ENCODE data around the gene XPOT. TPM values are rescaled to one million over a fixed set of nuclear protein-coding genes. Genes with fewer than 3 reads are reported as not detected.

Gene XPOT
- total RNA-seq, 3 donors from 2014 or later = 41.0 to 71.0 (median 52.7) TPM

GRCh38 chr12:64456119-64456518 is 51.9 kb downstream of the XPOT start:
- H3K4me3 ChIP-seq = no peak overlapping the region
- no peak for DNase-seq (ENCODE audit: low spot score in 2 of 2)
- TF ChIP-seq POLR2A (IDR thresholded peaks at IDR 0.05) (no peak), CTCF (IDR thresholded peaks at IDR 0.05) (no peak), POLR2AphosphoS5 (IDR thresholded peaks at IDR 0.05) (no peak)
- H3K9me3 ChIP-seq = no peaks in the 10 kb centered on the region
- no peaks in the 10 kb centered on the region for H3K27me3 ChIP-seq
- H3K36me3 ChIP-seq = no peaks in the 10 kb centered on the region
- H3K27ac ChIP-seq = no peak overlapping the region
- intact Hi-C loops (cut with DNase I; ENCODE audit: low total_unique reads) = no loop called here
- peaks cover 0 to 15% of the 10 kb centered on the region in 2 donors for H3K4me1 ChIP-seq

DNA sequence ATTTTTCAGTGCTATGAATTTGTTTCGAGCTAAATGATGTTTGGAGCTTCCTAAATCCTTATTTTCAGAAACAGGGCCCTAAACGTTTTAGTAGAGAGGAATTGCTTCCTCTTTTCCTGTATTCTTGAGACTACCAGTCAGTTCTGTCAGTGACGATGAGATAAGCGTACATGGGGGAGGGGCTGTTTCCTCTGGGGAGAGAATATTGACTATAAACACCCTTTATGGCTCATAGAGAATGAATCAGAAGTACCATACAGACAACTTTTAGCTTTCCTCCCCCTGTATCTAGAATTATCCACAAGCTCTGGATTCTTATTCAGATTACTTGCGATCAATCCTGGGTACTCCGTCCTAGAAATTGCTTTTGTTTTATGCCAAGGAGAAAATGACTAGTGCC is 52.8 kb downstream of the XPOT start:
- Histone ChIP-seq H3K4me1 (peaks cover 0 to 15% of the 10 kb centered on the region in 2 donors), H3K36me3 (no peaks in the 10 kb centered on the region), H3K9me3 (no peaks in the 10 kb centered on the region), H3K27me3 (no peaks in the 10 kb centered on the region), H3K4me3 (no peak overlapping the region), H3K27ac (no peak overlapping the region)
- DNase-seq (ENCODE audit: low spot score in 2 of 2) = no peak
- intact Hi-C loops (cut with DNase I; ENCODE audit: low total_unique reads) = no loop called here
- TF ChIP-seq POLR2A (IDR thresholded peaks at IDR 0.05) = no peak
- TF ChIP-seq POLR2AphosphoS5 (IDR thresholded peaks at IDR 0.05) = no peak
- TF ChIP-seq CTCF (IDR thresholded peaks at IDR 0.05) = no peak

- no peaks in the 10 kb centered on the region for H3K27me3 ChIP-seq
- intact Hi-C loops (cut with DNase I; ENCODE audit: low total_unique reads) = no loop called here
- H3K4me1 ChIP-seq = peaks cover 0 to 15% of the 10 kb centered on the region in 2 donors
- no peaks in the 10 kb centered on the region for H3K9me3 ChIP-seq
- H3K4me3 ChIP-seq = no peak overlapping the region
- no peak for TF ChIP-seq POLR2AphosphoS5 (IDR thresholded peaks at IDR 0.05)
- TF ChIP-seq POLR2A (IDR thresholded peaks at IDR 0.05) = no peak
- TF ChIP-seq CTCF (IDR thresholded peaks at IDR 0.05) = no peak
- no peak for DNase-seq (ENCODE audit: low spot score in 2 of 2)
- H3K27ac ChIP-seq = no peak overlapping the region
- H3K36me3 ChIP-seq = no peaks in the 10 kb centered on the region
Observed at GRCh38 chr12:64457466-64457865, 53.3 kb downstream of the XPOT start.

DNA sequence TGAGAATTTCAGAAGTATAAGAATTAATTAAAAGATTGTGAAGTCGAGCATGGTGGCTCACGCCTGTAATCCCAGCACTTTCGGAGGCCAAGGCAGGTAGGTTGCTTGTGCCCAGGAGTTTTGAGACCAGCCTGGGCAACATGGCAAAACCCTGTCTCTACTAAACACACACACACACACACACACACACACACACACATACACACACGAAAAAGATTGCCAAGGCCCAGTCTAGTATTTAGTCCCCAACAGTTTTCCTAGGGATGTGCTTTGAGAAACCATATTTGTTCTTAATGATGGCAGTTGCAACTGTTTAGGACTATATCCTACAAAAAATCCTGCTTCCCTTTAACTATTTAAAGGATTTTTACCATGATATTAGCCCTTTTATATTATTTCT is 53.7 kb downstream of the XPOT start:
- Histone ChIP-seq H3K27ac (peak overlapping the region in 1 of 2 donors; percentile 72), H3K4me1 (peaks cover 0 to 15% of the 10 kb centered on the region in 2 donors)
- intact Hi-C loops (cut with DNase I; ENCODE audit: low total_unique reads) = no loop called here

GRCh38 chr12:64459394-64459891 is 55.3 kb downstream of the XPOT start:
- H3K4me3 ChIP-seq = peak overlapping the region; percentile 12 to 54 (median 33)
- H3K27me3 ChIP-seq = no peaks in the 10 kb centered on the region
- no peaks in the 10 kb centered on the region for H3K9me3 ChIP-seq
- intact Hi-C loops (cut with DNase I; ENCODE audit: low total_unique reads) = no loop called here
- TF ChIP-seq POLR2A (IDR thresholded peaks at IDR 0.05) (no peak), CTCF (IDR thresholded peaks at IDR 0.05) (no peak), POLR2AphosphoS5 (IDR thresholded peaks at IDR 0.05) (no peak)
- peaks cover 0 to 6% of the 10 kb centered on the region in 2 donors for H3K4me1 ChIP-seq
- no peak for DNase-seq (ENCODE audit: low spot score in 2 of 2)
- peak overlapping the region; percentile 72 to 74 for H3K27ac ChIP-seq
- H3K36me3 ChIP-seq = no peaks in the 10 kb centered on the region

More for the DNA sequence above, 53.7 kb downstream of the XPOT start:
- Histone ChIP-seq H3K4me3 (no peak overlapping the region), H3K9me3 (no peaks in the 10 kb centered on the region), H3K27me3 (no peaks in the 10 kb centered on the region), H3K36me3 (no peaks in the 10 kb centered on the region)
- no peak for DNase-seq (ENCODE audit: low spot score in 2 of 2)
- no peak for TF ChIP-seq CTCF (IDR thresholded peaks at IDR 0.05)
- no peak for TF ChIP-seq POLR2AphosphoS5 (IDR thresholded peaks at IDR 0.05)
- TF ChIP-seq POLR2A (IDR thresholded peaks at IDR 0.05) = no peak
